HFFc6 (cell line): ENCODE measurements around the gene ARHGAP15. TPM values are rescaled to one million over a fixed set of nuclear protein-coding genes. Genes with fewer than 3 reads are reported as not detected.

Experiments
- DNase-seq: peaks from one replicate; pipeline ENCODE4 v3.0.0-alpha.2; 2018
- H3K27ac Mint-ChIP-seq: 2 replicates; pipeline ENCODE4 v1.8.0; 2020; ENCODE audit warnings: mild to moderate bottlenecking, mixed read lengths
- H3K27me3 Mint-ChIP-seq: 2 replicates; pipeline ENCODE4 v1.8.0; 2021; ENCODE audit warnings: mild to moderate bottlenecking, moderate library complexity, mixed read lengths; ENCODE audit not compliant: insufficient read depth
- H3K36me3 Mint-ChIP-seq: 2 replicates; pipeline ENCODE4 v1.8.0; 2021; ENCODE audit warnings: low read depth, mixed read lengths
- H3K4me1 Mint-ChIP-seq: 2 replicates; pipeline ENCODE4 v1.8.0; 2020; ENCODE audit warnings: low read depth, mixed read lengths
- H3K4me3 Mint-ChIP-seq: 2 replicates; pipeline ENCODE4 v1.8.0; 2020; ENCODE audit warnings: mild to moderate bottlenecking, moderate library complexity, mixed read lengths
- H3K9me3 Mint-ChIP-seq: 2 replicates; pipeline ENCODE4 v1.8.0; 2020; ENCODE audit warnings: mild to moderate bottlenecking, mixed read lengths
- total RNA-seq, 6 experiments: library from RNA; stranded (reverse); fragmentation: NEBNext Ultra II Directional; extraction: Animal tissue kit (Norgen Biotek cat#: 25700); gene quantifications; 2 replicates in 1 of 6; 3 replicates in 5 of 6; pipeline ENCODE4 v1.2.3, GENCODE V29; 2021
- TF ChIP-seq, protein P1 (sequence below): fragments of 200-600 bp; sonication (generic); IDR thresholded peaks from 2 replicates; pipeline ENCODE4 v1.5.0; 2021; ENCODE audit warnings: antibody characterized with exemption, mild to moderate bottlenecking

ARHGAP15 gene
- total RNA-seq, 6 experiments from 2014 or later, result not detected

- Mint-ChIP-seq H3K27me3 (peaks cover 6% of the 10 kb centered on the region), H3K27ac (no peak overlapping the region), H3K36me3 (no peaks in the 10 kb centered on the region)
These were observed 123.1 kb downstream of the ARHGAP15 start for GRCh38 chr2:143252138-143252907.

DNA sequence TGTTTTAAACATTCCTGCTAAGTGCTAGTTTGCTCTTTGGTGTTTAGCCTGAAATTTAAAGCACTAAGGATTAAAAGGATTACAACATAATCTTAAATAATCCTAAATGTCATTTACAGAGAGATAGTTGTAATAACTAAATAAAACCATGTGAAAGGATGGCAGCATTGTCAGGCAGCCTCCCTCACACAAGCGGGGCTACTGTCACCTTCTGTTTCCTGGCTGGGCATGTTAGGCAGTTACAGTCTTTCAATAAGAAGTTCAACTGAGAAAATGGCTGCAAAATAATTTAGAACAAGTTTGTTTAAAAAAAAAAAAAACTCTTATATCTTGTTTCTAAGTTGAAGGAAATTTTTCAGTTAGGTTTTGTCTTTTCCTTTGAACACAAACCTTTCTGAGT lies 124.9 kb downstream of the ARHGAP15 start:
- no peak for DNase-seq
- no peak overlapping the region for H3K4me3 Mint-ChIP-seq
- H3K9me3 Mint-ChIP-seq, result no peaks in the 10 kb centered on the region
- TF ChIP-seq, protein P1, sequence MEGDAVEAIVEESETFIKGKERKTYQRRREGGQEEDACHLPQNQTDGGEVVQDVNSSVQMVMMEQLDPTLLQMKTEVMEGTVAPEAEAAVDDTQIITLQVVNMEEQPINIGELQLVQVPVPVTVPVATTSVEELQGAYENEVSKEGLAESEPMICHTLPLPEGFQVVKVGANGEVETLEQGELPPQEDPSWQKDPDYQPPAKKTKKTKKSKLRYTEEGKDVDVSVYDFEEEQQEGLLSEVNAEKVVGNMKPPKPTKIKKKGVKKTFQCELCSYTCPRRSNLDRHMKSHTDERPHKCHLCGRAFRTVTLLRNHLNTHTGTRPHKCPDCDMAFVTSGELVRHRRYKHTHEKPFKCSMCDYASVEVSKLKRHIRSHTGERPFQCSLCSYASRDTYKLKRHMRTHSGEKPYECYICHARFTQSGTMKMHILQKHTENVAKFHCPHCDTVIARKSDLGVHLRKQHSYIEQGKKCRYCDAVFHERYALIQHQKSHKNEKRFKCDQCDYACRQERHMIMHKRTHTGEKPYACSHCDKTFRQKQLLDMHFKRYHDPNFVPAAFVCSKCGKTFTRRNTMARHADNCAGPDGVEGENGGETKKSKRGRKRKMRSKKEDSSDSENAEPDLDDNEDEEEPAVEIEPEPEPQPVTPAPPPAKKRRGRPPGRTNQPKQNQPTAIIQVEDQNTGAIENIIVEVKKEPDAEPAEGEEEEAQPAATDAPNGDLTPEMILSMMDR, result no peak
- H3K27me3 Mint-ChIP-seq, result peaks cover 6% of the 10 kb centered on the region
- H3K27ac Mint-ChIP-seq, result no peak overlapping the region
- no peaks in the 10 kb centered on the region for H3K36me3 Mint-ChIP-seq
- H3K4me1 Mint-ChIP-seq, result no peaks in the 10 kb centered on the region

More at GRCh38 chr2:143252138-143252907, 123.1 kb downstream of the ARHGAP15 start:
- Mint-ChIP-seq H3K4me3 (no peak overlapping the region), H3K9me3 (no peaks in the 10 kb centered on the region), H3K4me1 (no peaks in the 10 kb centered on the region)
- TF ChIP-seq, protein P1, result no peak
- DNase-seq, result no peak

- DNase-seq, result no peak
- H3K4me3 Mint-ChIP-seq, result no peak overlapping the region
These were observed 125.9 kb downstream of the ARHGAP15 start for GRCh38 chr2:143255086-143255485.

GRCh38 chr2:143255899-143256298 lies 126.7 kb downstream of the ARHGAP15 start:
- TF ChIP-seq, protein P1, result no peak
- H3K27ac Mint-ChIP-seq, result no peak overlapping the region
- H3K4me3 Mint-ChIP-seq, result no peak overlapping the region
- peaks cover 2% of the 10 kb centered on the region for H3K27me3 Mint-ChIP-seq
- H3K4me1 Mint-ChIP-seq, result no peaks in the 10 kb centered on the region
- H3K36me3 Mint-ChIP-seq, result no peaks in the 10 kb centered on the region
- H3K9me3 Mint-ChIP-seq, result no peaks in the 10 kb centered on the region
- DNase-seq, result no peak

More at GRCh38 chr2:143255086-143255485, 125.9 kb downstream of the ARHGAP15 start:
- no peaks in the 10 kb centered on the region for H3K36me3 Mint-ChIP-seq
- TF ChIP-seq, protein P1, result no peak
- H3K27me3 Mint-ChIP-seq, result peaks cover 6% of the 10 kb centered on the region
- no peaks in the 10 kb centered on the region for H3K4me1 Mint-ChIP-seq
- H3K27ac Mint-ChIP-seq, result no peak overlapping the region
- H3K9me3 Mint-ChIP-seq, result no peaks in the 10 kb centered on the region

- Mint-ChIP-seq H3K27me3 (peaks cover 1% of the 10 kb centered on the region; the same call in 1 of the 2 replicates), H3K27ac (no peak overlapping the region), H3K9me3 (no peaks in the 10 kb centered on the region), H3K4me3 (no peak overlapping the region), H3K4me1 (no peaks in the 10 kb centered on the region), H3K36me3 (no peaks in the 10 kb centered on the region)
- no peak for DNase-seq
- TF ChIP-seq, protein P1, result no peak
These were observed 129.1 kb downstream of the ARHGAP15 start for GRCh38 chr2:143258126-143258892.
